Progenitor cell of endocrine pancreas (in vitro differentiated cells): ENCODE data around the gene ANAPC1. TPM values are rescaled to one million over a fixed set of nuclear protein-coding genes. Genes with fewer than 3 reads are reported as not detected.

Experiments
- DNase-seq: peaks from one replicate; pipeline ENCODE4 v3.0.0; 2021; ENCODE audit warnings: low spot score; ENCODE audit not compliant: unreplicated experiment
- H3K27ac Mint-ChIP-seq: 2 replicates; pipeline ENCODE4 v1.8.0; 2021; ENCODE audit warnings: mild to moderate bottlenecking, moderate library complexity, mixed read lengths
- H3K27me3 Mint-ChIP-seq: 2 replicates; pipeline ENCODE4 v1.8.0; 2021; ENCODE audit warnings: mixed read lengths
- H3K36me3 Mint-ChIP-seq: 2 replicates; pipeline ENCODE4 v1.8.0; 2022; ENCODE audit warnings: mixed read lengths; ENCODE audit not compliant: insufficient read depth
- H3K4me1 Mint-ChIP-seq: 2 replicates; pipeline ENCODE4 v1.8.0; 2021; ENCODE audit warnings: low read depth, mixed read lengths
- H3K4me3 Mint-ChIP-seq: 2 replicates; pipeline ENCODE4 v1.8.0; 2021; ENCODE audit warnings: low read depth, mild to moderate bottlenecking, moderate library complexity, mixed read lengths
- H3K9me3 Mint-ChIP-seq: 2 replicates; pipeline ENCODE4 v1.8.0; 2021; ENCODE audit warnings: low read depth, mixed read lengths
- long read RNA-seq: library from polyadenylated mRNA; unstranded; transcript quantifications from one replicate; pipeline ENCODE4 v2.0.0, GENCODE V29; 2020
- total RNA-seq: library from RNA; stranded (reverse); gene quantifications from 2 replicates; pipeline ENCODE4 v1.2.1, GENCODE V29; 2021
- TF ChIP-seq, protein P1 (sequence below): fragments of 200-600 bp; sonication (generic); IDR thresholded peaks from one replicate; pipeline ENCODE4 v1.5.0; 2021; ENCODE audit warnings: antibody characterized with exemption, mild to moderate bottlenecking; ENCODE audit not compliant: unreplicated experiment

Gene ANAPC1
- total RNA-seq: 54.9 and 61.5 TPM in 2 replicates
- long read RNA-seq, partial matches to known transcripts: 25 of 35 reads
- long read RNA-seq, other reads (novel, unspliced or antisense): 7 of 35 reads

DNA sequence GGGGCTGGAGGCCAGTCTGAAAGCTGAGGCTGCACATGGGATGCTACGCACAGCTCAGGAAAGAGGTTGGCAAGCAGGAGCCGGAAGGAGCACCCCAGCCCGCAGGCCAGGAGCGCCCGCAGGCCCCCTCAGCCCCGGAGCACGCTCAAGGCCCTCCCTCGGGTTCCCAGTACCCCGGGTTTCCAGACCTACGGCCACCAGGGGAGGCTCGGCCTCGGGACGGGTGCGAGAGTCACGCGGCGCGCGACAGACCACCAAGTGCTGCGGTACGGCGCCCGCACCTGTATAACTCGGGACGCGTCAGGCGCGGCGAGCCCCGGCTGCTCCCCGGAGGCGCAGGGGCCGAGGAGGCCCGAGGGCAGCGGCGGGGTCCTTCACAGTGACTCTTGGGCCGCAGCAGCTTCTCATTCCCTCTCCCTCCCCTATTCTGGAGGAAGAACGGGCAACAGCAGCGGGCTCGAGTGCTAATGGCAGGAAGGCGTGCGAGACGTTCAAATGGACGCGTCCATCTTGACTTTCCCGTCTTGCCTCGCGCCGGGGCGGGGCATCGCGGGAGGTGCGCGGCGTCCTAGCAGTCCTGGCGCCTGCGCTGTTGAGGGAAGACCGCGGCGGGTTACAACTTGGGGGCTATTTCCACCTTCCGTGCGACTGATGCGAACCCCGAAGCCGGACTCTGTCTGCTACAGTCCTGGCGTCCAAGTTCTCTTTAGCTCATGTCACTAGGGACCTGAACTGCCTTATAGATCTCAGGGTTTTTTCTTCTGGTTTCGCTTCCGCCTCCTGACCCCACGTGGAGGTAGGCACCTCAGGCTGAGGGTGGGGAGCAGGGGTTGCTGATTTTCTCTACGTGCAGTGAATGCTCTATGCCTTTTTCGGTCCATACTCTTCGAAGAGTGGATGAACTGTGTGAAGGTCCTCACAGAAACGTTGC lies at the start of gene ANAPC1:
ANAPC1 (minus strand) TSS at position 533 of the 931 bp plus-strand sequence. CDS start 3,368 bp downstream, outside the sequence.
- Mint-ChIP-seq H3K4me1 (peaks cover 3% of the 10 kb centered on the region), H3K9me3 (no peaks in the 10 kb centered on the region), H3K36me3 (no peaks in the 10 kb centered on the region), H3K4me3 (peak within 1 kb of the TSS; percentile 97), H3K27ac (peak within 1 kb of the TSS; percentile 96), H3K27me3 (no peaks in the 10 kb centered on the region)
- TF ChIP-seq, protein P1, sequence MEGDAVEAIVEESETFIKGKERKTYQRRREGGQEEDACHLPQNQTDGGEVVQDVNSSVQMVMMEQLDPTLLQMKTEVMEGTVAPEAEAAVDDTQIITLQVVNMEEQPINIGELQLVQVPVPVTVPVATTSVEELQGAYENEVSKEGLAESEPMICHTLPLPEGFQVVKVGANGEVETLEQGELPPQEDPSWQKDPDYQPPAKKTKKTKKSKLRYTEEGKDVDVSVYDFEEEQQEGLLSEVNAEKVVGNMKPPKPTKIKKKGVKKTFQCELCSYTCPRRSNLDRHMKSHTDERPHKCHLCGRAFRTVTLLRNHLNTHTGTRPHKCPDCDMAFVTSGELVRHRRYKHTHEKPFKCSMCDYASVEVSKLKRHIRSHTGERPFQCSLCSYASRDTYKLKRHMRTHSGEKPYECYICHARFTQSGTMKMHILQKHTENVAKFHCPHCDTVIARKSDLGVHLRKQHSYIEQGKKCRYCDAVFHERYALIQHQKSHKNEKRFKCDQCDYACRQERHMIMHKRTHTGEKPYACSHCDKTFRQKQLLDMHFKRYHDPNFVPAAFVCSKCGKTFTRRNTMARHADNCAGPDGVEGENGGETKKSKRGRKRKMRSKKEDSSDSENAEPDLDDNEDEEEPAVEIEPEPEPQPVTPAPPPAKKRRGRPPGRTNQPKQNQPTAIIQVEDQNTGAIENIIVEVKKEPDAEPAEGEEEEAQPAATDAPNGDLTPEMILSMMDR: peak; percentile 18
- DNase-seq: peak; percentile 65

DNA sequence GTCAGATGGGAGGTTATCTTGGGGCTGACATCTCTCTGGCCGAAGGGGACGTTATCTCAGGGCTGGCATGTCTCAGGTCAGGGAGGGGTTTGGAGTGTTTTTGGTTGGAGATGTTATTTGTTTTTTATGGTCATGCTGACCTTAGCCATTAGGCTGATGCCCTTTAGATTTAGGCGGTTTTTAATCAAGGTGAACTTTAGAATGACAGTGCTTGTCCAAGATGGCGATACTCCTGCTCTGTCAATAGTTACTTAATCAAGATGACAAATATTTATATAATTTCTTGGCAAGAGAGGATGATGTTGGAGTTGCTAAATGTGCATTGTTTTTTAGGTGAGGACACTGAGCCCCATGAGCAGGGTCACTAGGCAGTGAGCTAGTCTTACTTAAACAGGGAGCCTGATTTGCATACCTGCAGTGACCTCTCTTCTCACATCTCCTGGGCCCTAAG lies 48.9 kb upstream of the ANAPC1 start:
- Mint-ChIP-seq H3K27me3 (no peaks in the 10 kb centered on the region), H3K4me3 (no peak overlapping the region), H3K27ac (peak overlapping the region; percentile 56), H3K4me1 (no peaks in the 10 kb centered on the region), H3K9me3 (peaks cover 9% of the 10 kb centered on the region), H3K36me3 (peaks cover 44% of the 10 kb centered on the region)
- no peak for DNase-seq
- TF ChIP-seq, protein P1: no peak

- Mint-ChIP-seq H3K4me1 (peaks cover 3% of the 10 kb centered on the region), H3K27ac (no peak overlapping the region)
- TF ChIP-seq, protein P1: no peak
Observed at GRCh38 chr2:111930875-111931274, 46.9 kb upstream of the ANAPC1 start.

DNA sequence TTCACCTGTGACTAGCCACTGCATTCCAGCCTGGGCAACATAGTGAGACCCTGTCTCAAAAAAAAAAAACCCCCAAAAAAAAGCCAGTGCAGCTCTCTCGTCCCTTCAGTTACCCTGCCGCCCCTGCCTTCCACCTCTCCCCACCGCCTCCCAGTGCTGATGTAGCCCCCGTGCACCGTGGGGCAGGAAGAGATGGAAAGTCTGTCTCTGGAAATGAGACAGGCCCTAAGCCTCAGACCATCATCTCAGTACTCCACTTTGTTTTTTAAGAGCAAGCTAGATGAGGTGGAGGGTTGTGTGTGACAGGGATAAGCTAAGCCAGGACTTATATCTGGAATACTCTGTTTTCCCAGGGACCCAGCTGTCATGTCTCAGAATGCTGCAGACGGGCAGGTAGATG lies 46.4 kb upstream of the ANAPC1 start:
- no peak overlapping the region for H3K27ac Mint-ChIP-seq

More at GRCh38 chr2:111930875-111931274, 46.9 kb upstream of the ANAPC1 start:
- Mint-ChIP-seq H3K9me3 (peaks cover 9% of the 10 kb centered on the region), H3K4me3 (no peak overlapping the region), H3K27me3 (no peaks in the 10 kb centered on the region), H3K36me3 (peaks cover 47% of the 10 kb centered on the region)
- DNase-seq: no peak

DNA sequence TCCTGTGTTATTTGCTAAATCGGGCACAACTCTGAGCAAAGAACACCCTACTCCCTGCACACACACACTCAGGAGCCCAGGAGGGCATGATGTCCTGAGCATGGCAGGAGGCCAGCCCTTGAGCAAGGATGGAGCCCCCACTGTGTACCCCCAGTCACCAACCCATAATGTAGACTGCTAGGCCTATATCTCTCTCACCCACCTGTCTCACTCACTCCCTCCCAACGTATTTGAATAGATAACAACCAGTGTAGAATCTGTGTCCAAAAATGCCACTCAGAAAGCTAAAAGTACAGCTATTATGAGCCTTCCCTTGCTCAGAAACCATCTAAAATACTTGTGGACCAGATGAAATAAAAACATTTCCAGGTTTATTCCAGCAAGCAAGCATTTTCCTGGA lies 43.7 kb upstream of the ANAPC1 start:
- H3K4me1 Mint-ChIP-seq: peaks cover 10% of the 10 kb centered on the region
- no peaks in the 10 kb centered on the region for H3K27me3 Mint-ChIP-seq
- peaks cover 31% of the 10 kb centered on the region for H3K36me3 Mint-ChIP-seq
- DNase-seq: no peak
- TF ChIP-seq, protein P1: no peak
- no peak overlapping the region for H3K4me3 Mint-ChIP-seq
- no peak overlapping the region for H3K27ac Mint-ChIP-seq
- peaks cover 5% of the 10 kb centered on the region for H3K9me3 Mint-ChIP-seq

More for the DNA sequence above, 46.4 kb upstream of the ANAPC1 start:
- H3K27me3 Mint-ChIP-seq: no peaks in the 10 kb centered on the region
- TF ChIP-seq, protein P1: no peak
- H3K4me3 Mint-ChIP-seq: no peak overlapping the region
- no peak for DNase-seq
- H3K4me1 Mint-ChIP-seq: peaks cover 3% of the 10 kb centered on the region
- peaks cover 9% of the 10 kb centered on the region for H3K9me3 Mint-ChIP-seq
- peaks cover 47% of the 10 kb centered on the region for H3K36me3 Mint-ChIP-seq
